Vagina (tissue), 2 donors: ENCODE measurements around the gene KIAA1671.

Experiments used
- POLR2A ChIP-seq, 2 donors: fragments of 450-650 bp; IDR thresholded peaks; one replicate each; pipeline ENCODE4 v1.6.1; 2017; ENCODE audit warnings: antibody characterized with exemption in 2 of 2, mild to moderate bottlenecking in 2 of 2, moderate library complexity in 2 of 2
- POLR2AphosphoS5 ChIP-seq, 2 donors: sonication (generic); formaldehyde crosslinking; IDR thresholded peaks; one replicate each; pipeline ENCODE4 v1.9.0; 2017; ENCODE audit warnings: antibody characterized with exemption in 2 of 2, mild to moderate bottlenecking in 2 of 2, low read depth in 1 of 2; ENCODE audit not compliant: insufficient read depth in 1 of 2
- TF ChIP-seq, protein P1 (sequence below), 3 experiments: fragments of 450-650 bp in 2 of 3; fragments of 200-600 bp in 1 of 3; sonication (generic) in 1 of 3; IDR thresholded peaks; one replicate each; pipeline ENCODE4 v1.5.1; 2017 to 2019; ENCODE audit warnings: antibody characterized with exemption in 3 of 3, mild to moderate bottlenecking in 2 of 3, moderate library complexity in 2 of 3

DNA sequence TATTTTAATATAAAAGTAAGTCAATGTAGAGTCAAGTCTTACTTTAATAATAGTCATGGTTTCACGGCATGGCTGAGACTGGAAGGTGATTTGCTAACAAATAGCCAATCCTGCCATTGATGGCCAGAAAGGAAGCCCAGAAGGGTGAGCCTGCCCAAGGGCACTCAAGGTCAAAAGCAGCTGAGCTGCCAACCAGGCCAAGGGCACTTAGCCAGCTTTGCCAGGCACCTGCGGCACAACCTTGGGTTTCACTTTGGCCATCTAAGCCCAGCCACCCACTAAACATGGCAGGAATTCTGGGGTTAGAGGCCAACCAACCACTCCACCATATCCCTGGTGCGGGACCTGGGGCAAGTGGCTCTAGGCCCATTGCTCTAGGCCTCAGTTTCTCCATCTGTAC lies 10.2 kb upstream of the KIAA1671 start:
- TF ChIP-seq POLR2A (IDR thresholded peaks at IDR 0.05) = no peak
- no peak for TF ChIP-seq POLR2AphosphoS5 (IDR thresholded peaks at IDR 0.05; ENCODE audit: insufficient read depth in 1 of 2, low read depth in 1 of 2)
- TF ChIP-seq, protein P1, sequence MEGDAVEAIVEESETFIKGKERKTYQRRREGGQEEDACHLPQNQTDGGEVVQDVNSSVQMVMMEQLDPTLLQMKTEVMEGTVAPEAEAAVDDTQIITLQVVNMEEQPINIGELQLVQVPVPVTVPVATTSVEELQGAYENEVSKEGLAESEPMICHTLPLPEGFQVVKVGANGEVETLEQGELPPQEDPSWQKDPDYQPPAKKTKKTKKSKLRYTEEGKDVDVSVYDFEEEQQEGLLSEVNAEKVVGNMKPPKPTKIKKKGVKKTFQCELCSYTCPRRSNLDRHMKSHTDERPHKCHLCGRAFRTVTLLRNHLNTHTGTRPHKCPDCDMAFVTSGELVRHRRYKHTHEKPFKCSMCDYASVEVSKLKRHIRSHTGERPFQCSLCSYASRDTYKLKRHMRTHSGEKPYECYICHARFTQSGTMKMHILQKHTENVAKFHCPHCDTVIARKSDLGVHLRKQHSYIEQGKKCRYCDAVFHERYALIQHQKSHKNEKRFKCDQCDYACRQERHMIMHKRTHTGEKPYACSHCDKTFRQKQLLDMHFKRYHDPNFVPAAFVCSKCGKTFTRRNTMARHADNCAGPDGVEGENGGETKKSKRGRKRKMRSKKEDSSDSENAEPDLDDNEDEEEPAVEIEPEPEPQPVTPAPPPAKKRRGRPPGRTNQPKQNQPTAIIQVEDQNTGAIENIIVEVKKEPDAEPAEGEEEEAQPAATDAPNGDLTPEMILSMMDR (IDR thresholded peaks at IDR 0.05) = no peak
